KOPT-K1 (cell line): ENCODE measurements around the gene KIAA0513.

Source experiments
- H3K27ac ChIP-seq: fragments of 200-600 bp; sonication (generic); 2 replicates; pipeline ENCODE4 v1.5.1; 2016; ENCODE audit warnings: antibody characterized with exemption, mild to moderate bottlenecking, low read depth, low read length; ENCODE audit not compliant: poor library complexity, severe bottlenecking
- H3K36me3 ChIP-seq: fragments of 200-600 bp; sonication (generic); 2 replicates; pipeline ENCODE4 v1.5.1; 2017; ENCODE audit warnings: antibody characterized with exemption, mild to moderate bottlenecking, low read length, moderate library complexity; ENCODE audit not compliant: insufficient read depth
- H3K9me3 ChIP-seq: fragments of 200-600 bp; sonication (generic); 2 replicates; pipeline ENCODE4 v1.5.1; 2017; ENCODE audit warnings: antibody characterized with exemption, low read length, mild to moderate bottlenecking; ENCODE audit not compliant: insufficient read depth, poor library complexity, severe bottlenecking

Gene KIAA0513

DNA sequence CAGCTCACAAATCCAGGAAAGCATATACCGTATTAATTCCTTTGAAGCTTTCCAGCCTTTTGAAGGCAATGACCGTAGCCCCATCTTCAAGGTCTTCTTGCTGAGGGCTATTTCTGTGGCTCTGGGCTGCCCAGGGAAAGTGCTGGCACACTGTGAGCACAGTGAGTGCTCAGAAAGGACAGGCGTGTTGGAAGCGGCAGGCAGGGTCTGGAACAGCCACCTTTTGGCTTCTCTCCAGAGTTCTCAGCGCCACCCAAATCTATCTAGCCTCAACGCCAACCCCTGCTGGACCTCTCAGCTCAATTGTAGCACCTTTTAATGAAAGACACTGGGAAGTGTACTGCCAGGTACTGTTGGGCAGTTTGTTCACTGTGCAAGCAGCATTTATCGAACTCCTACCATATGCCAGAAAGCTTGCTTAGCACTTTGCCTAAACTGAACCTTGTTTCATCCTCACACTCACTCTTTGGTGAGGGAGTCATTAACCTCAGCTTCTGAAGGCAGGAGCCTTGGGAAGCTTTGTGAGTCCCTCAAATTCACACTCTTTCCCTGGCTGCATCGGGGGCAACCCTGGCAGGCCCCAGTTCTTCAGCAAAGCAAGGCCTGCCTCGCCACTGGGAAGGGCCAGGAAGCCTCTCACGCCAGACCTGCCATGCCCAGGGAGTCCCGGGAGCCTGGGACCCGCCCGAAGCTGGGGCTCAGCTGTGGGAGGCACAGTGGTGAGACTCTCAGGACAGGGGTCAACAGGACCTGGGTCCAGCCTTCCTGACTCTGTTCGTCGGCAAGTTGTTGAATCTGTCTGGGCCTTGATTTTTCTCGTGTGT is 98.2 kb downstream of the KIAA0513 start:
- no peaks in the 10 kb centered on the region for H3K9me3 ChIP-seq
- no peak overlapping the region for H3K27ac ChIP-seq
- H3K36me3 ChIP-seq: no peaks in the 10 kb centered on the region

- Histone ChIP-seq H3K27ac (no peak overlapping the region), H3K36me3 (no peaks in the 10 kb centered on the region), H3K9me3 (no peaks in the 10 kb centered on the region)
These were observed 98.8 kb downstream of the KIAA0513 start for GRCh38 chr16:85126394-85126704.

DNA sequence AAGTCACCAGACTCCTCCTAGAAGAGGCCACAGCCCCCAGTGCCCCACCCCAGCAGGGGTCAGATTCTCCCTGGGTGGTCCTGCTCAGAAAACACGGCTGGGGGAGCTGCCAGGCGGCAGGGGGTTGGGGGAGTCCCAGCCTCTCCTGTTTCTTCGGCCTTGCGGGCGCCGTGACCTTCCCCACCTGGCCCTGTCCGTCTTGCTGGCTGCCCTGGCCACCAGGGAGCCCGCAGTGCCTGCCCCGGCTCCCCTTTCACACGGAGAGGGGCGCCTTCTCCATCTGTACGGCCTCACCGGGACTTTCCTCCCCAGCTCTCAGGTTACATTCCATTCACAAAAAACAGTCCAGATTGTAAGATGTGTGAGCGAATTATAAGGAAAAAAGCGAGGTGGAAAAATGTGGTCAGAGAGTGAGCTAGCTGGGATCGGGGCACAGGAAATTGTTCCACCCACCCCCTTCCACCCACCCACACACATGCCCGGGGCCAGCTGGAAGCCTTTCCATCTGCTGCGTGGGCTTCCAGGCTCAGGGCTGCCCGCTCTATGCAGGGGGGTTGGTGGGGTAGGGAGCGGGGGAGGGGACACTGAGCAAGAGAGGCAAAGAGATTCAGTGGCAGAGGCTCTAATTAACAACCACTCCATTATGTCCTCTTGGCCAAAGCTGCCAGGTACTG is 99.2 kb downstream of the KIAA0513 start:
- H3K27ac ChIP-seq: no peak overlapping the region

DNA sequence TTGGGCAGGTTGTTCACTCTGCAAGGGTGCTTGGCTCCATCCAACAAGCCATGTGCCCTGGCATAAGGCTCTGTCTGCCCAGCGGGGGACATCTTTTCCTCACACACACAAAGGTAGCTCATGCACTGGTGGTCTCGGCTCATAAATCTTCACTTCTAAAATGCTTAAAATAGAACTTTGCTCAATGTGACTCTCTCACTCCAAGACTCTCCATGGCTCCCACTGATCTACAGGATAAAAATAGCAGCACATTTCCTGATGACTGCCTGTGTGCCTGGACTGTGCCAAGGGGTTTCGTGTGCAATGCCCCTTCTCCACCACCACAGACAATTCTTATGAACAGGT is 99.8 kb downstream of the KIAA0513 start:
- H3K27ac ChIP-seq: no peak overlapping the region
- no peaks in the 10 kb centered on the region for H3K36me3 ChIP-seq
- H3K9me3 ChIP-seq: no peaks in the 10 kb centered on the region

More for the DNA sequence above, 99.2 kb downstream of the KIAA0513 start:
- Histone ChIP-seq H3K9me3 (no peaks in the 10 kb centered on the region), H3K36me3 (no peaks in the 10 kb centered on the region)

GRCh38 chr16:85128079-85128837 is 100.7 kb downstream of the KIAA0513 start:
- Histone ChIP-seq H3K9me3 (no peaks in the 10 kb centered on the region), H3K27ac (no peak overlapping the region), H3K36me3 (no peaks in the 10 kb centered on the region)

DNA sequence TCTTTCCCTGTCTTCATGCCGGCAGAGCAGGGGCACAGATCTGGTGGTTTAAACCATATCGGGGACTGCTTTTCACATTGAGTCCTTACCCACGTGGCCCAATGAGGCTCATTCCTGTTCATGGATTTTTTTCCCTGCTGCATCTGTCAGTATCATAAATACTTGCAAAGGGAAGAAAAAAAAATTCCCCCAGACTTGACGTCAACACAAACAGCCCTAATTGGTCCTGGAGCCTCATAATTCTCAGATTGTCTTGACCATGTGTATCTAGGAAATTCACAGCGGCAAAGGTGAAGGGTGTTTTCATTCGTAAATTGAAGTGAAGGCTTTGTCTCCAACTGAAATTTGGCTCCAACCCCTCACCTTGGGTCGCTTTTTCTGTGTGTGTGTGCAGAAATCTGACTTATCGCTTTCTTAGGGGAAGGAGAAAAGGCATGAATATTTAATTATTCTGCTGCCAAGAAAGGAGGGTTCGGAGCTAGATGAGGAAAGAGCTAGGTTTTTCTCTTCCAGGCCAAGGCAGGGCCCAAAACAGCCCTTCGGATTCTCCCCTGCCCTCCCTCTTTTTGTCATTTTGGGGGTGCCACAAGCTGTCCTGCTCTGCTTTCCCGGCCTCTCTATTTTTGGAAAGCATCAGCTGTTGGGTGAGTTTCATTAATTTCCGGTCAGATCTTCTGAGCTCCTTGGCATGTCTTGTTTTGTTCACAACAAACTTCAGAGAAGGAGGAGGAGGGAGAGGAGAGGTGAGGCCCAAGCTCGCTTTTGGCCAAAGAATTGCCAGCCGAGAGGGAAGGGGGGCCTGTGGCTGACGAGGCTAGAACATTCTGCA is 102.5 kb downstream of the KIAA0513 start:
- Histone ChIP-seq H3K9me3 (no peaks in the 10 kb centered on the region), H3K36me3 (no peaks in the 10 kb centered on the region), H3K27ac (no peak overlapping the region)

DNA sequence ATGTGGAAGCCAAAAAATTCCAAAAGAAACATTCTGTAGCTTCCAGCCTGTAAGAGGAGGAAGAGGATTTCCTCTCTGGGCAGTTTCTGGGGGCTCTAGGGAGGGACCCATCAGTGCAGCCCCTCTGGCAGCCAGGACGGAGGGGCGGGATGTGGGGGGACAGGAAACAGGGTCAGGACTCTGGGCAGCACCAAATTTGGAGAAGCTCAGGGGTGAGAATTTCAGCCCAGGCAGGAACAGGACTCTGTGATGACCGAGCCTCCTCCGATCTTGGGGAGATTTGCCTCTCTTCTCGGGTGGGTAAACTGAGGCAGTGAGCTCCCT is 103.1 kb downstream of the KIAA0513 start:
- Histone ChIP-seq H3K9me3 (no peaks in the 10 kb centered on the region), H3K27ac (no peak overlapping the region)

GRCh38 chr16:85132456-85133289 is 105.1 kb downstream of the KIAA0513 start:
- H3K9me3 ChIP-seq: no peaks in the 10 kb centered on the region
- H3K36me3 ChIP-seq: no peaks in the 10 kb centered on the region
- H3K27ac ChIP-seq: no peak overlapping the region

More for the DNA sequence above, 103.1 kb downstream of the KIAA0513 start:
- no peaks in the 10 kb centered on the region for H3K36me3 ChIP-seq

GRCh38 chr16:85133290-85133599 is 105.7 kb downstream of the KIAA0513 start:
- Histone ChIP-seq H3K9me3 (no peaks in the 10 kb centered on the region), H3K36me3 (no peaks in the 10 kb centered on the region), H3K27ac (no peak overlapping the region)

DNA sequence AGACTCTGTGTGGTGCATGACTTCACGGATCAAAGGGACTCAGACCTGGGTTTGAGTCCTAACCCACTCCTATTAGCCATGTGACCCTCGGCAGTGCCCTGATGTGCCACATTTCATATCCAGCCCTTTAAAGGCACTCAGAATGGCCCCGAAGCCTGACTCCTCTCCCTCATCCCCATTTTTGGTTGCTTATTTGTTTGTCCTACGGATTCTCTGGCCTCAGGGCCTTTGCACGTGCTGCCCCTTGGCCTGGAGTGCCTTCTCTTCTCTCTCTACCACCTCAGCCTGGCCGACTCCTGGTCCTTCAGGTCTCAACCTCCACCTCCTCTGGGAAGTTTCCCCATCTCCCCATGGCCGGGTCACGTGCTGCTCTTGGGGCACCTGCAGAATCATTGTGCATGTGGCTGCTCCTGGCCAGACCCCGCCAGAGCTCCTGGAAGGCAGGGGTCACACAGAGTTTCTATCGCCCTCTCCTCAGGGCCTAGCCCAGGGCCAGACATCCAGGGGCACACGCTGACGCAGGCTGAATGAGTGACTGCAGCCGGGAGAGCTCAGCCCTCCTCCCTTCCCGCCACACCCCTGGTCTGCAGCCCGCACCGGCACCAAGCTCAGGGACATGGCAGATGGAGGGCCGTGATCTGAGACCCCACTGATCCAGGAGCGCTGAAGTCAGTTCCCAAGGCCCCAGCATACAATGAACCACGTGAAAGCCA is 106.6 kb downstream of the KIAA0513 start:
- no peak overlapping the region for H3K27ac ChIP-seq
- H3K36me3 ChIP-seq: no peaks in the 10 kb centered on the region
- H3K9me3 ChIP-seq: no peaks in the 10 kb centered on the region

- no peaks in the 10 kb centered on the region for H3K36me3 ChIP-seq
- no peak overlapping the region for H3K27ac ChIP-seq
- H3K9me3 ChIP-seq: no peaks in the 10 kb centered on the region
These were observed 107.2 kb downstream of the KIAA0513 start for GRCh38 chr16:85134789-85135142.

GRCh38 chr16:85136213-85136701 is 108.7 kb downstream of the KIAA0513 start:
- Histone ChIP-seq H3K36me3 (no peaks in the 10 kb centered on the region), H3K27ac (no peak overlapping the region), H3K9me3 (no peaks in the 10 kb centered on the region)

DNA sequence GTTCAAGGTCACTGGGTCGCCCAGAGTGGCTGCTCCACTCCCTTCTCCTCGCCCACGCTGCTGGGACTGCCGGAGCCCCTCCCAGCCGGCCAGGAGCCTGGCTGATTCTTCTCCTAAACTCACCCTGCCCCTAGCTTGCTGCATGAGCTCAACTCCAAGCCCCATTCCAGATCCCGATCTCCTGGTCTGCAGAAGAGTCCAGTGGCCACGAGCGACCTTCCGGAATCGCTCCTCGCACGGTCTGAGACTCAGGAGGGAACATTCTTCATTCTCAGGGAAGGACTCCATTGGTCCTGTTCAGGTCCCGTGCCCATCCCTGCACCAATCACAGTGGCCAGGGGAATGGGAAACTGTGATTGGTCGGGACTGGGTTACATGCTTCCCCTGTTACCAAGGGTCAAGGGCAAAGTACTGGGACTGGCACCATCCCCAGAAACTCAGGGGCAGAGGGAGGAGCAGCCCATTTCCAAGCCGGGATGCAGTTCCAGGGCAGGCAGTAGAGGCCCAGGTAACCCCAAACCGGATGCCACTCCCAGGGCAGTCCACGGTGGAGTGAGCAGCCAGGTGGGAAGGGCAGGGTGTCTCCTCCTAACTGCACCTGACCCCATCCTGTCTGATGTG is 109.2 kb downstream of the KIAA0513 start:
- no peaks in the 10 kb centered on the region for H3K9me3 ChIP-seq
- no peak overlapping the region for H3K27ac ChIP-seq
- no peaks in the 10 kb centered on the region for H3K36me3 ChIP-seq
